ENCODE results near the gene C1QBP. TPM values are rescaled to one million over a fixed set of nuclear protein-coding genes. Genes with fewer than 3 reads are reported as not detected.

C1QBP gene
- total and polyA plus RNA-seq, 7 donors: 107 to 472 (median 166) TPM

GRCh38 chr17:5485270-5486205 is 46.6 kb upstream of the C1QBP start, which contains the start of gene DERL2:
TSS of gene DERL2 (minus strand) at chr17:5486178. CDS start at chr17:5486161, 17 bp downstream.
- no peaks in the 10 kb centered on the region for H3K27me3 ChIP-seq (ENCODE audit: insufficient read depth in 3 of 3, low read length in 2 of 3)
- peak within 1 kb of the TSS; percentile 98 for H3K27ac ChIP-seq
- peak within 1 kb of the TSS; percentile 85 for H3K4me3 ChIP-seq
- H3K36me3 ChIP-seq (ENCODE audit: insufficient read depth in 1 of 2, low read depth in 1 of 2): peaks cover 12 to 75% of the 10 kb centered on the region in 2 donors
- ATAC-seq (peak; percentile 5 to 21 (median 14)), DNase-seq (no peak)
- peaks cover 18% of the 10 kb centered on the region for H3K4me1 ChIP-seq
- H3K9me3 ChIP-seq: no peaks in the 10 kb centered on the region
- intact Hi-C loops (cut with DNase I): loop anchor here (2.0 to 5.0 kb wide), 3 partner anchors 17 to 41 kb away; partner anchors contain the start of gene DHX33 (in 1 of the 2)
- TF ChIP-seq CTCF (IDR thresholded peaks at IDR 0.05): no peak
- 4 to 6% (median 5%) methylated on average over 29 of the region's 29 CpGs for WGBS, 3 donors

GRCh38 chr17:5481451-5481850 is 42.5 kb upstream of the C1QBP start:
- H3K4me1 ChIP-seq: no peaks in the 10 kb centered on the region
- intact Hi-C loops (cut with DNase I): no loop called here
- WGBS, 3 donors: 79 to 98% (median 94%) methylated on average over 4 of the region's 4 CpGs
- no peak for ATAC-seq
- H3K9me3 ChIP-seq: no peaks in the 10 kb centered on the region
- no peak overlapping the region for H3K4me3 ChIP-seq
- no peak for TF ChIP-seq CTCF (IDR thresholded peaks at IDR 0.05)
- H3K36me3 ChIP-seq (ENCODE audit: insufficient read depth in 1 of 2, low read depth in 1 of 2): peaks cover 14 to 84% of the 10 kb centered on the region in 2 donors
- H3K27me3 ChIP-seq (ENCODE audit: insufficient read depth in 3 of 3, low read length in 2 of 3): no peaks in the 10 kb centered on the region
- DNase-seq: no peak
- no peak overlapping the region for H3K27ac ChIP-seq

- WGBS, 3 donors: 78 to 87% (median 79%) methylated on average over 6 of the region's 6 CpGs
- Histone ChIP-seq H3K27me3 (ENCODE audit: insufficient read depth in 3 of 3, low read length in 2 of 3) (no peaks in the 10 kb centered on the region), H3K36me3 (ENCODE audit: insufficient read depth in 1 of 2, low read depth in 1 of 2) (peaks cover 14 to 89% of the 10 kb centered on the region in 2 donors), H3K9me3 (no peaks in the 10 kb centered on the region), H3K27ac (no peak overlapping the region), H3K4me3 (no peak overlapping the region), H3K4me1 (no peaks in the 10 kb centered on the region)
- DNase-seq (no peak), ATAC-seq (no peak)
- TF ChIP-seq CTCF (IDR thresholded peaks at IDR 0.05): no peak
- intact Hi-C loops (cut with DNase I): no loop called here
Measured at GRCh38 chr17:5480962-5481361, 42.0 kb upstream of the C1QBP start.

- no peaks in the 10 kb centered on the region for H3K27me3 ChIP-seq (ENCODE audit: insufficient read depth in 3 of 3, low read length in 2 of 3)
- H3K4me3 ChIP-seq: no peak overlapping the region
- ATAC-seq (no peak), DNase-seq (no peak)
- intact Hi-C loops (cut with DNase I): no loop called here
- H3K9me3 ChIP-seq: no peaks in the 10 kb centered on the region
- H3K4me1 ChIP-seq: no peaks in the 10 kb centered on the region
- WGBS, 3 donors: 91 to 92% (median 91%) methylated on average over 4 of the region's 4 CpGs
- no peak for TF ChIP-seq CTCF (IDR thresholded peaks at IDR 0.05)
- no peak overlapping the region for H3K27ac ChIP-seq
- peaks cover 16 to 100% of the 10 kb centered on the region in 2 donors for H3K36me3 ChIP-seq (ENCODE audit: insufficient read depth in 1 of 2, low read depth in 1 of 2)
Measured at GRCh38 chr17:5478992-5479391, 40.0 kb upstream of the C1QBP start.
